SJCRH30 (cell line): ENCODE measurements around the gene EN2. TPM values are rescaled to one million over a fixed set of nuclear protein-coding genes. Genes with fewer than 3 reads are reported as not detected.

ENCODE experiments used
- DNase-seq, 2 experiments: peaks; one replicate each; pipeline ENCODE4 v3.0.0-alpha.2; 2015 to 2020
- H3K27ac ChIP-seq: fragments of 250-450 bp; sonication (Bioruptor Pico); 2 replicates; pipeline ENCODE4 v1.5.1; 2020; ENCODE audit warnings: mild to moderate bottlenecking, moderate library complexity
- H3K27me3 ChIP-seq: fragments of 250-450 bp; sonication (Bioruptor Pico); 2 replicates; pipeline ENCODE4 v1.5.1; 2020; ENCODE audit warnings: mild to moderate bottlenecking, moderate library complexity
- H3K36me3 ChIP-seq: fragments of 250-450 bp; sonication (Bioruptor Pico); 2 replicates; pipeline ENCODE4 v1.5.1; 2020; ENCODE audit warnings: mild to moderate bottlenecking, moderate library complexity
- H3K4me1 ChIP-seq: fragments of 250-450 bp; sonication (Bioruptor Pico); 2 replicates; pipeline ENCODE4 v1.5.1; 2020; ENCODE audit warnings: mild to moderate bottlenecking, moderate library complexity
- H3K4me3 ChIP-seq: fragments of 250-450 bp; sonication (Bioruptor Pico); 2 replicates; pipeline ENCODE4 v1.5.1; 2020; ENCODE audit warnings: mild to moderate bottlenecking, moderate library complexity
- H3K9me3 ChIP-seq: fragments of 250-450 bp; sonication (Bioruptor Pico); replicated peaks from 2 replicates; pipeline ENCODE4 v1.5.1; 2020; ENCODE audit warnings: mild to moderate bottlenecking, moderate library complexity
- total RNA-seq: library from RNA; depleted of rRNA; stranded (reverse); fragments of >200 nt; shearing (Covaris generic); gene quantifications from 2 replicates; pipeline ENCODE4 v1.2.3, GENCODE V29; 2014; rRNA removed

Gene EN2
- total RNA-seq, 1 experiment from 2014 or later = 0.61 TPM

GRCh38 chr7:155508376-155509358 is 50.7 kb downstream of the EN2 start:
- Histone ChIP-seq H3K27ac (no peak overlapping the region), H3K36me3 (no peaks in the 10 kb centered on the region), H3K4me1 (no peaks in the 10 kb centered on the region), H3K9me3 (no peaks in the 10 kb centered on the region), H3K27me3 (peaks cover 14% of the 10 kb centered on the region), H3K4me3 (no peak overlapping the region)
- no peak for DNase-seq

DNA sequence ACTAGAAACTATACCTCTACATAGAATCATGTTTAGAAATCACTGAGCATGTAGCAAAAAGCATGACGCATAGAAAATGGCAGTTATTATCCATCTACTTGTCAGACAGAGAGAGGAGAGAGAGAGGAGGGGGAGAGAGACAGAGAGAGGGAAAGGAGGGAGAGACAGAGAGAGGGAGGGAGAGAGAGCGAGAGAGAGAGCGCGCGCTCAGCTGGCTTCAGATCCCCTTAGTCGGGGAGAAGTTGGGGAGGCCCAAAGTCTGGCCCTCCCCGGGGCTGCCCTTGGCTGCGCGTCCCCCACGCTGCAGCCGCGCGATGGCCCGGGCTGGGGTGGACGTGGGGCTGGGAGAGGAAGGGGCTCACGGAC is 51.4 kb downstream of the EN2 start:
- Histone ChIP-seq H3K9me3 (no peaks in the 10 kb centered on the region), H3K4me3 (no peak overlapping the region), H3K4me1 (no peaks in the 10 kb centered on the region), H3K27ac (no peak overlapping the region), H3K27me3 (peaks cover 17% of the 10 kb centered on the region), H3K36me3 (no peaks in the 10 kb centered on the region)
- DNase-seq = no peak

DNA sequence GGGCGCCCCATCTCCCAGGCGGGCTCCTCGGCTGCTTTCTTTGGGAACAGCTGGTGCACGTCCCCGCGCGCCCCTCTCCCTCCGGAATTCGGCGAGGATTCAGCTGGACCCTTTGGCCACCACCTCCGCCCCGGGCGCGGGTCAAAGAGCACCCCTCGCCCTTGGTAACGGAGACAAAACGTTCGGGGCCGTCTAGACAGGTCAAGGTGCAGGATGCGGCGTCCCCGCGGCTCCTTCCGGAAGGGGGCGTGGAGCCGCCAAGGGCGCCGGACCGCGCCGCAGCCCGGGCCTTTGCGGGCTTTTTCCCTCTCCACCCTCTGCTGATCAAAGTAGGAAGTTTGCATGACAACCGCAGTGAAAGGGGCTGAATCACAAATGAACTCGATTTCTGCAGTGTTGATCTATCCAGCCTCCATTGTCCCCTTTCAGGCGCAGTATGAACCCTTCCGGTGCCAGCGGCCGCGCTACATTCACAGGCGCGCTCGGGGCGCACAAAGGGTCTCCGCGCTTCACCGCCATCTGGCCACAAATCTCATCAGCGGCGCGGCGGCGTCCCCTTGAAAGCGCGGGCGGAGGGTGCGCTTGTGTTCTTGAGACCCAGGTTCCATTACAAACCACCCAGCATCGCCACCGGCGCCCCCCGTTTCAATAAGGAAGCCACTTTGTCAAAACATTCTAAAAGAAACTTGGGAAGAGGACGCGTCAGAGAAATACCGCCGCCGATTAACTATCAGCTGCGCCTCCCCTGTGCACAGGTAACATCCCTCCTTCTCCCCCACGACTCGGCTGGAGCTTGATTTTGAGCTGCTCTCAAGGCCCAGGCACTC is 52.0 kb downstream of the EN2 start:
- H3K4me3 ChIP-seq = no peak overlapping the region
- H3K36me3 ChIP-seq = no peaks in the 10 kb centered on the region
- H3K9me3 ChIP-seq = no peaks in the 10 kb centered on the region
- no peak overlapping the region for H3K27ac ChIP-seq
- peaks cover 17% of the 10 kb centered on the region for H3K27me3 ChIP-seq
- no peaks in the 10 kb centered on the region for H3K4me1 ChIP-seq
- no peak for DNase-seq

- Histone ChIP-seq H3K36me3 (no peaks in the 10 kb centered on the region), H3K4me3 (no peak overlapping the region), H3K27me3 (peaks cover 7% of the 10 kb centered on the region; the same call in 1 of the 2 replicates), H3K4me1 (no peaks in the 10 kb centered on the region), H3K9me3 (no peaks in the 10 kb centered on the region), H3K27ac (no peak overlapping the region)
- DNase-seq = no peak
Measured at GRCh38 chr7:155510975-155511701, 53.2 kb downstream of the EN2 start.

GRCh38 chr7:155511702-155511996 is 53.7 kb downstream of the EN2 start:
- no peaks in the 10 kb centered on the region for H3K9me3 ChIP-seq
- H3K27ac ChIP-seq = no peak overlapping the region
- no peak for DNase-seq
- H3K27me3 ChIP-seq = peaks cover 6% of the 10 kb centered on the region; the same call in 1 of the 2 replicates
- H3K4me3 ChIP-seq = no peak overlapping the region
- no peaks in the 10 kb centered on the region for H3K4me1 ChIP-seq
- H3K36me3 ChIP-seq = no peaks in the 10 kb centered on the region

DNA sequence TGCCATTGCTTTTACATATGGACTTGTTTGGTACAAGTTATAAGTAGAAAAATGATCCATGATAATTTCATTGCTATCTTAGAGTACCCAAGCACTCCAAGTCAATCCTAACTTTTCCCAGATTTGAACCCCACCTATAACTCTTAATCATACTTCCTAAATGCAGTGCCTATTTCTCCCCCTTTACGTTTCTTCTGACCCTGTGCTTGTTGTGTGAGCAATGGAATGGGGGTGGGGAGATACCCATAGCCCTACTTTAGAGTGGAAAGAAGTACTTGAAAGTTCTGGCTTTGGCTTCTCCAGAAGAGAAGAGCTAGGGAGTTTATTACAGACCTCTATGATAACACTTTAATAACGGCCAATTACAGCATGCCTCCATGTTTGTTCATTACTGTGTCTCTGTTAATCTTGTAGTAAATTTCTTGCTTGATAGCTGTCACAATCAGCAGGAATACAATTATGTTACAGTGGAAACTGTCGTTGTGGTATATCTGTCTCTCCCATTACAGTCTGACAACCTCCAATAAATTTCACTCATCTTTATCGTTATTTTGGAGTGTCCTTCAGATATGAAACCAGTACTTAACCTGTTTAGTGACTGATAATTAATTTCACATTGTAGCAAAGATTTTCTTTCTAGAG is 54.4 kb downstream of the EN2 start:
- H3K27me3 ChIP-seq = peaks cover 6% of the 10 kb centered on the region; the same call in 1 of the 2 replicates
- no peak for DNase-seq
- H3K9me3 ChIP-seq = no peaks in the 10 kb centered on the region
- H3K27ac ChIP-seq = no peak overlapping the region
- H3K4me3 ChIP-seq = no peak overlapping the region
- no peaks in the 10 kb centered on the region for H3K4me1 ChIP-seq
- H3K36me3 ChIP-seq = no peaks in the 10 kb centered on the region

- Histone ChIP-seq H3K4me3 (no peak overlapping the region), H3K27ac (no peak overlapping the region), H3K9me3 (no peaks in the 10 kb centered on the region), H3K27me3 (peaks cover 2% of the 10 kb centered on the region; the same call in 1 of the 2 replicates), H3K4me1 (no peaks in the 10 kb centered on the region), H3K36me3 (no peaks in the 10 kb centered on the region)
- no peak for DNase-seq
Measured at GRCh38 chr7:155513543-155514285, 55.8 kb downstream of the EN2 start.

DNA sequence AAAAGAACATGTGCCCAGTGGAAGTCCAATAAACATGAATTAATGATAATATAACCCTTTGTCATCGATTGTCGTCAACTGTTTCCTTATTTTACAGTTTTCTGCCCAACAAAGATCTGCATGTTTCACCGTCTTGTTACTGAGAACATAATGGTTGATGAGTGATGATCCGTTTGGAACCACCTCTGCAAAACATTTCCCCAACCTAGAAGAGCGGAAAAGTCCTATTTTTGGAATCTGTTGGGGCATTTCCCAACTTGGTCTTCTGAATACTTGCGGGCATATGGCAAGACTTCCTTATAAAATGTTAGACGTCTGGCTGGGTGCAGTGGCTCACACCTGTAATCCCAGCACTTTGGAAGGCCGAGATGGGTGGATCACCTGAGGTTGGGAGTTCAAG is 56.4 kb downstream of the EN2 start:
- no peak for DNase-seq
- no peaks in the 10 kb centered on the region for H3K36me3 ChIP-seq
- no peak overlapping the region for H3K4me3 ChIP-seq
- peaks cover 5% of the 10 kb centered on the region; the same call in 1 of the 2 replicates for H3K27me3 ChIP-seq
- H3K4me1 ChIP-seq = no peaks in the 10 kb centered on the region
- H3K27ac ChIP-seq = no peak overlapping the region
- H3K9me3 ChIP-seq = no peaks in the 10 kb centered on the region

Other genes starting within 250 kb of the EN2 start
- 57.3 and 60.9 TPM in 2 replicates for gene INSIG1, start 160.3 kb upstream of the EN2 start, total RNA-seq
- not detected in 2 replicates for gene CNPY1, start 88.4 kb downstream of the EN2 start, total RNA-seq
- 38.5 and 38.7 TPM in 2 replicates for gene RBM33, start 186.5 kb downstream of the EN2 start, total RNA-seq